ENCODE data around the gene ACTR3. TPM values are rescaled to one million over a fixed set of nuclear protein-coding genes. Genes with fewer than 3 reads are reported as not detected.

Gene ACTR3
- total and polyA plus RNA-seq, 2 donors from 2014 or later: 69.3 to 265 TPM

DNA sequence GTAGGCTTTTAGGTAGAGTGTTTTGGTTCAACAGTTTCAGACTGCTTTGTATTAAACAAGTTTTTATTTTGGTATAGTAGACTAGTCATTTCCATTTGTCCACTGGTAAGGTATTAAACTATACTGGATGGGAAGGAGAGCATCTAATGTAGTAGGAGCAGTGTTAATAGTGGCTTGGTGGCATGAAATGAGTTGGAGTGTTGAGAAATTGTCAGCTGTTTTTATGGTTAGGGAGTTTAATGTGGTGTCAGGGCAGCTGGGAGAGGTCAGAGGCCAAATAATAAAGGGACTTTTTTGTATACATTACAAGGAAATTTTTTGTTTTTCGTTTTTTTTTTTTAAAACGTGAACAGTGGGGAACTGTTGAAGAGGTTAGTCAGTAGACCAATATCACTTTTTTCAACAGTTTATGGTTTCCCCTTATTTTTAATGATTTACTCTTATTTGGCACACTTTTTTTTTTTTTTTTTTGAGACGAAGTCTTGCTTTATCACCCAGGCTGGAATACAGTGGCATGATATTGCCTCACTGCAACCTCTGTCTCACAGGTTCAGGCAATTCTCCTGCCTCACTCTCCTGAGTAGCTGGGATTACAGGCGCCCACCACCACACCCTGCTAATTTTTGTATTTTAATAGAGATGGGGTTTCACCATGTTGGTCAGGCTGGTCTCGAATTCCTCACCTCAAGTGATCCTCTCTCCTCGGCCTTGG lies 21.2 kb downstream of the ACTR3 start:
- FAIRE-seq (peak; percentile 21), DNase-seq (no peak)
- Histone ChIP-seq H3K4me1 (ENCODE audit: control insufficient read depth in 2 of 3, insufficient read depth in 2 of 3, low read depth in 1 of 3, low read length in 3 of 3) (peaks cover 0 to 14% (median 3%) of the 10 kb centered on the region in 3 donors), H3K4me3 (ENCODE audit: low read length in 3 of 3) (peak overlapping the region in 1 of 3 donors; percentile 34), H3K27me3 (ENCODE audit: control insufficient read depth, insufficient read depth, low read length) (no peaks in the 10 kb centered on the region), H3K27ac (ENCODE audit: low read depth in 2 of 2, low read length in 2 of 2) (peak overlapping the region in 1 of 2 donors; percentile 28), H3K36me3 (ENCODE audit: control insufficient read depth in 2 of 3, insufficient read depth in 3 of 3, low read length in 3 of 3) (peaks cover 0 to 6% (median 2%) of the 10 kb centered on the region in 3 donors), H3K9me3 (ENCODE audit: control insufficient read depth in 2 of 3, insufficient read depth in 1 of 3, low read length in 3 of 3) (peaks cover 0 to 2% (median 0%) of the 10 kb centered on the region in 3 donors), H3K9ac (ENCODE audit: low read length in 3 of 3) (no peak overlapping the region)
- TF ChIP-seq, protein P1, sequence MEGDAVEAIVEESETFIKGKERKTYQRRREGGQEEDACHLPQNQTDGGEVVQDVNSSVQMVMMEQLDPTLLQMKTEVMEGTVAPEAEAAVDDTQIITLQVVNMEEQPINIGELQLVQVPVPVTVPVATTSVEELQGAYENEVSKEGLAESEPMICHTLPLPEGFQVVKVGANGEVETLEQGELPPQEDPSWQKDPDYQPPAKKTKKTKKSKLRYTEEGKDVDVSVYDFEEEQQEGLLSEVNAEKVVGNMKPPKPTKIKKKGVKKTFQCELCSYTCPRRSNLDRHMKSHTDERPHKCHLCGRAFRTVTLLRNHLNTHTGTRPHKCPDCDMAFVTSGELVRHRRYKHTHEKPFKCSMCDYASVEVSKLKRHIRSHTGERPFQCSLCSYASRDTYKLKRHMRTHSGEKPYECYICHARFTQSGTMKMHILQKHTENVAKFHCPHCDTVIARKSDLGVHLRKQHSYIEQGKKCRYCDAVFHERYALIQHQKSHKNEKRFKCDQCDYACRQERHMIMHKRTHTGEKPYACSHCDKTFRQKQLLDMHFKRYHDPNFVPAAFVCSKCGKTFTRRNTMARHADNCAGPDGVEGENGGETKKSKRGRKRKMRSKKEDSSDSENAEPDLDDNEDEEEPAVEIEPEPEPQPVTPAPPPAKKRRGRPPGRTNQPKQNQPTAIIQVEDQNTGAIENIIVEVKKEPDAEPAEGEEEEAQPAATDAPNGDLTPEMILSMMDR (IDR thresholded peaks at IDR 0.05; ENCODE audit: borderline replicate concordance, extremely low read depth, insufficient read depth): no peak
- intact Hi-C loops (cut with DNase I): no loop called here

DNA sequence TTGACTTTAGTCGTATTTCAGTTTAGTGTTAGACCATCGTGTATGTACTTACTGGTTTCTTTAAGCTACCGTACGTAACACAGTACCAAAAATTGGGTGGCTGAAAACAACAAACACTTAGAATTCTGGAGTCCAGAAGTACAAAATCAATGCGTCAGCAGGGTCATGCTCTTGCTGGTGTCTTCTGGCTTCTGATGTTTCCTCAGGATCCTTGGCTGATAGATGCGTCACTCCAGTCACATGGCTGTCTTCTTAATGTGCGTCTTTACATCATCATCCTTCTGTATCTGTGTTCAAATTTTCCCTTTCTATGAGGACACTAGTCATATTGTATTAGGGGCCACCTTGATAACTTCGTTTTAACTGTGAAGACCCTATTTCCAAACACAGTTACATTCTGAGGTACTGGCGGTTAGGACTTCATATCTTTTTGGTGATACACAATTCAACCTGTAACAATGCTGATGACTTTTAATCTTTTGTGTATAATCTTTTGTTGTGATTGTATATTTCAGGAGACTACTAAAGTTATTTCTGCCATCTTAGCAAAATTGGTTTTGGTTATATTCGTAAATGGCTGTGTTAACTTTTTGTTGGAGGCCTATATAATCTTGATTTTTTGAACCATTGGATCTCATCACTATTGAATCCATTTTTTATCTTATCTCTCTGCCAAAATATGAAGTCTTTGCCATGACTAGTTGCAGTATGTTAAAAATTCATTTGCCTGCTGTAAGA lies 25.4 kb downstream of the ACTR3 start:
- no peak for DNase-seq
- peaks cover 0 to 7% (median 7%) of the 10 kb centered on the region in 3 donors for H3K36me3 ChIP-seq (ENCODE audit: control insufficient read depth in 2 of 3, insufficient read depth in 3 of 3, low read length in 3 of 3)
- H3K27me3 ChIP-seq (ENCODE audit: control insufficient read depth, insufficient read depth, low read length): no peaks in the 10 kb centered on the region
- H3K4me1 ChIP-seq (ENCODE audit: control insufficient read depth in 2 of 3, insufficient read depth in 2 of 3, low read depth in 1 of 3, low read length in 3 of 3): peaks cover 0 to 7% (median 3%) of the 10 kb centered on the region in 3 donors
- intact Hi-C loops (cut with DNase I): no loop called here
- no peaks in the 10 kb centered on the region for H3K9me3 ChIP-seq (ENCODE audit: control insufficient read depth in 2 of 3, insufficient read depth in 1 of 3, low read length in 3 of 3)
- H3K27ac ChIP-seq (ENCODE audit: low read depth in 2 of 2, low read length in 2 of 2): no peak overlapping the region
- H3K9ac ChIP-seq (ENCODE audit: low read length in 3 of 3): no peak overlapping the region
- no peak overlapping the region for H3K4me3 ChIP-seq (ENCODE audit: low read length in 3 of 3)
- TF ChIP-seq, protein P1 (IDR thresholded peaks at IDR 0.05; ENCODE audit: borderline replicate concordance, extremely low read depth, insufficient read depth): no peak
- no peak for FAIRE-seq

DNA sequence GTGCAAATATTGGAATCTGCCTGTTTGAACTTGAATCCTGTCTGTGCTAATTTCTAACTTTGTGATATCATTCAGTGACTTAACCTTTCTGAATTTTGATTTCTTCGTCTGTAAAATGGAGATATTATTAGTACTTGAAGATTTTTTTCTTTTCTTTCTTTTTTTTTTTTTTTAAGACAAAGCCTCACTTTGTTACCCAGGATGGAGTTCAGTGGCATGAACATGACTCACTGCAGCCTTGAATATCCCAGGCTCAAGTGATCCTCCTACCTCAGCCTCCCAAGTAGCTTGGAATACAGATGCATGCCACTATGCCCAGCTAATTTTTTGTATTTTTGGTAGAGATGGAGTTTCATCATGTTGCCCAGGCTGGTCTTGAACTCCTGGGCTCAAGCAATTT lies 28.3 kb downstream of the ACTR3 start:
- TF ChIP-seq, protein P1 (IDR thresholded peaks at IDR 0.05; ENCODE audit: borderline replicate concordance, extremely low read depth, insufficient read depth): no peak
- Histone ChIP-seq H3K4me1 (ENCODE audit: control insufficient read depth in 2 of 3, insufficient read depth in 2 of 3, low read depth in 1 of 3, low read length in 3 of 3) (no peaks in the 10 kb centered on the region), H3K27me3 (ENCODE audit: control insufficient read depth, insufficient read depth, low read length) (no peaks in the 10 kb centered on the region), H3K9ac (ENCODE audit: low read length in 3 of 3) (no peak overlapping the region), H3K27ac (ENCODE audit: low read depth in 2 of 2, low read length in 2 of 2) (no peak overlapping the region), H3K9me3 (ENCODE audit: control insufficient read depth in 2 of 3, insufficient read depth in 1 of 3, low read length in 3 of 3) (no peaks in the 10 kb centered on the region), H3K4me3 (ENCODE audit: low read length in 3 of 3) (no peak overlapping the region), H3K36me3 (ENCODE audit: control insufficient read depth in 2 of 3, insufficient read depth in 3 of 3, low read length in 3 of 3) (peaks cover 5 to 7% (median 7%) of the 10 kb centered on the region in 3 donors)
- FAIRE-seq (no peak), DNase-seq (no peak)
- intact Hi-C loops (cut with DNase I): no loop called here
